ENCODE results near the gene NDUFAF2. TPM values are rescaled to one million over a fixed set of nuclear protein-coding genes. Genes with fewer than 3 reads are reported as not detected.

Gene NDUFAF2
- total RNA-seq, 2 donors from 2014 or later = 13.7 to 19.4 TPM

GRCh38 chr5:61047346-61047745 lies 102.3 kb downstream of the NDUFAF2 start:
- no peak overlapping the region for H3K4me3 ChIP-seq
- H3K4me1 ChIP-seq = no peaks in the 10 kb centered on the region
- ATAC-seq = no peak
- H3K27ac ChIP-seq = no peak overlapping the region
- no peaks in the 10 kb centered on the region for H3K9me3 ChIP-seq
- H3K36me3 ChIP-seq (replicated peaks in 1 of 2; ENCODE audit: insufficient read depth in 1 of 2, low read depth in 2 of 2) = no peaks in the 10 kb centered on the region
- intact Hi-C loops (cut with DNase I) = no loop called here
- no peaks in the 10 kb centered on the region for H3K27me3 ChIP-seq
- no peak for DNase-seq
- TF ChIP-seq POLR2A (IDR thresholded peaks at IDR 0.05) = no peak
- TF ChIP-seq, protein P1, sequence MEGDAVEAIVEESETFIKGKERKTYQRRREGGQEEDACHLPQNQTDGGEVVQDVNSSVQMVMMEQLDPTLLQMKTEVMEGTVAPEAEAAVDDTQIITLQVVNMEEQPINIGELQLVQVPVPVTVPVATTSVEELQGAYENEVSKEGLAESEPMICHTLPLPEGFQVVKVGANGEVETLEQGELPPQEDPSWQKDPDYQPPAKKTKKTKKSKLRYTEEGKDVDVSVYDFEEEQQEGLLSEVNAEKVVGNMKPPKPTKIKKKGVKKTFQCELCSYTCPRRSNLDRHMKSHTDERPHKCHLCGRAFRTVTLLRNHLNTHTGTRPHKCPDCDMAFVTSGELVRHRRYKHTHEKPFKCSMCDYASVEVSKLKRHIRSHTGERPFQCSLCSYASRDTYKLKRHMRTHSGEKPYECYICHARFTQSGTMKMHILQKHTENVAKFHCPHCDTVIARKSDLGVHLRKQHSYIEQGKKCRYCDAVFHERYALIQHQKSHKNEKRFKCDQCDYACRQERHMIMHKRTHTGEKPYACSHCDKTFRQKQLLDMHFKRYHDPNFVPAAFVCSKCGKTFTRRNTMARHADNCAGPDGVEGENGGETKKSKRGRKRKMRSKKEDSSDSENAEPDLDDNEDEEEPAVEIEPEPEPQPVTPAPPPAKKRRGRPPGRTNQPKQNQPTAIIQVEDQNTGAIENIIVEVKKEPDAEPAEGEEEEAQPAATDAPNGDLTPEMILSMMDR (IDR thresholded peaks at IDR 0.05) = no peak

DNA sequence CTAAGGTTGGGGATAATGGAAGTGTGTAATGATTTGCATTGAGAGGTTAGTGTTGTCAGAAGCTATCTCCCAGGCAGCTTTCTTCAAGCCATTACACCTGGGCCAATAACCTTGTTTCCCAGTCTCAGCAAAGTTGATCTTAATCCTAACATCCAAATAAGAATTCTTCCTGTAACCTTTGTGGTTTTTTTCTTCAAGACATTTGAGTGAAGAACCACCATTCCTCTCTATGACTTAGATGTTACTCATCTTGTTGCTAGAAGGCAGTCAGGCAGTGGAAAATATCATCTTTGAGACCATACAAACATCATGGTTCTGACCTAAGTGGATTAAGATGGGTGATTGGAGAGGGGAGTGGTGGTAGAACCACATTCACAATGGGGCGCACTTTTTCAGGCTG lies 103.5 kb downstream of the NDUFAF2 start:
- no peaks in the 10 kb centered on the region for H3K27me3 ChIP-seq
- TF ChIP-seq, protein P1 (IDR thresholded peaks at IDR 0.05) = no peak
- no peak for TF ChIP-seq POLR2A (IDR thresholded peaks at IDR 0.05)
- H3K27ac ChIP-seq = no peak overlapping the region
- no peaks in the 10 kb centered on the region for H3K9me3 ChIP-seq
- WGBS, 2 donors = 30 to 56% methylated on average over 1 of the region's 1 CpG
- no peaks in the 10 kb centered on the region for H3K4me1 ChIP-seq
- H3K4me3 ChIP-seq = no peak overlapping the region
- ATAC-seq (no peak), DNase-seq (no peak)
- intact Hi-C loops (cut with DNase I) = no loop called here
- no peaks in the 10 kb centered on the region for H3K36me3 ChIP-seq (replicated peaks in 1 of 2; ENCODE audit: insufficient read depth in 1 of 2, low read depth in 2 of 2)

- Histone ChIP-seq H3K27me3 (no peaks in the 10 kb centered on the region), H3K4me3 (no peak overlapping the region), H3K4me1 (no peaks in the 10 kb centered on the region), H3K9me3 (no peaks in the 10 kb centered on the region), H3K36me3 (replicated peaks in 1 of 2; ENCODE audit: insufficient read depth in 1 of 2, low read depth in 2 of 2) (no peaks in the 10 kb centered on the region), H3K27ac (no peak overlapping the region)
- DNase-seq = no peak
- TF ChIP-seq, protein P1 (IDR thresholded peaks at IDR 0.05) = no peak
- TF ChIP-seq POLR2A (IDR thresholded peaks at IDR 0.05) = no peak
- intact Hi-C loops (cut with DNase I) = no loop called here
- WGBS, 2 donors = 96 to 100% methylated on average over 1 of the region's 1 CpG
- no peak for ATAC-seq
These were observed 105.3 kb downstream of the NDUFAF2 start for GRCh38 chr5:61050292-61050691.

- no peaks in the 10 kb centered on the region for H3K36me3 ChIP-seq (replicated peaks in 1 of 2; ENCODE audit: insufficient read depth in 1 of 2, low read depth in 2 of 2)
- H3K4me3 ChIP-seq = no peak overlapping the region
- DNase-seq (no peak), ATAC-seq (no peak)
- no peaks in the 10 kb centered on the region for H3K27me3 ChIP-seq
- TF ChIP-seq POLR2A (IDR thresholded peaks at IDR 0.05) = no peak
- TF ChIP-seq, protein P1 (IDR thresholded peaks at IDR 0.05) = no peak
- no peaks in the 10 kb centered on the region for H3K4me1 ChIP-seq
- no peak overlapping the region for H3K27ac ChIP-seq
- no peaks in the 10 kb centered on the region for H3K9me3 ChIP-seq
- intact Hi-C loops (cut with DNase I) = no loop called here
- 96 to 100% methylated on average over 1 of the region's 1 CpG for WGBS, 2 donors
These were observed 106.3 kb downstream of the NDUFAF2 start for GRCh38 chr5:61051267-61051666.

DNA sequence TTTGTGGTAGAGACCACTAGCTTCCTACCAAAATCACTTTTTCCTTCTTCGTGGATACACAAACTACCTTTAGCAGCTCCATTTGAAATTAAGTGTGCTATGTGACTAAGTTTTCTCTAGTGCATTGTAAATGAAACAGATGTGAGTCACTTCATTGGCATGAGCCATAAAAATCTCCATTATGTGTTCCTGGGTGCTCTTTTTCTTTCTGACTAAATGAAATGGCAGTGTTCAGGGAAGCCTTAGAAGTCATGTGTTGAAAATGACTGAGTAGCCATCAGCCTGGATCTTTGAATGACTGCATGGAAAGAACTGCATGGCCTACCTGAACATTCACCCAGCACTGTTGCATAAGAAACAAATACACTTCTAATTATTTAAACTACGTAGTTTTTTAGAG lies 107.9 kb downstream of the NDUFAF2 start:
- no peak for DNase-seq
- Histone ChIP-seq H3K27ac (no peak overlapping the region), H3K4me3 (no peak overlapping the region), H3K4me1 (no peaks in the 10 kb centered on the region), H3K9me3 (no peaks in the 10 kb centered on the region), H3K36me3 (replicated peaks in 1 of 2; ENCODE audit: insufficient read depth in 1 of 2, low read depth in 2 of 2) (no peaks in the 10 kb centered on the region), H3K27me3 (no peaks in the 10 kb centered on the region)
- no peak for TF ChIP-seq POLR2A (IDR thresholded peaks at IDR 0.05)
- TF ChIP-seq, protein P1 (IDR thresholded peaks at IDR 0.05) = no peak
- no peak for ATAC-seq
- intact Hi-C loops (cut with DNase I) = no loop called here
- 92 to 96% methylated on average over 2 of the region's 2 CpGs for WGBS, 2 donors

Measured in body of pancreas (tissue), 4 donors.